Osteocyte (in vitro differentiated cells): ENCODE results near the gene PHF14. TPM values are rescaled to one million over a fixed set of nuclear protein-coding genes. Genes with fewer than 3 reads are reported as not detected.

Experiments
- DNase-seq: peaks from one replicate; pipeline ENCODE4 v3.0.0; 2021; ENCODE audit warnings: mixed read lengths; ENCODE audit not compliant: unreplicated experiment; ENCODE audit errors: extremely low spot score
- H3K27ac Mint-ChIP-seq: one replicate; pipeline ENCODE4 v1.8.0; 2021; ENCODE audit warnings: mild to moderate bottlenecking, mixed read lengths; ENCODE audit not compliant: unreplicated experiment
- H3K27me3 Mint-ChIP-seq: one replicate; pipeline ENCODE4 v1.8.0; 2021; ENCODE audit warnings: mixed read lengths; ENCODE audit not compliant: unreplicated experiment
- H3K36me3 Mint-ChIP-seq: one replicate; pipeline ENCODE4 v1.8.0; 2021; ENCODE audit warnings: mixed read lengths; ENCODE audit not compliant: unreplicated experiment
- H3K4me1 Mint-ChIP-seq: one replicate; pipeline ENCODE4 v1.8.0; 2021; ENCODE audit warnings: mixed read lengths; ENCODE audit not compliant: unreplicated experiment
- H3K4me3 Mint-ChIP-seq: one replicate; pipeline ENCODE4 v1.8.0; 2021; ENCODE audit warnings: mild to moderate bottlenecking, moderate library complexity, mixed read lengths; ENCODE audit not compliant: unreplicated experiment
- H3K9me3 Mint-ChIP-seq: one replicate; pipeline ENCODE4 v1.8.0; 2021; ENCODE audit warnings: mixed read lengths; ENCODE audit not compliant: unreplicated experiment
- total RNA-seq: library from RNA; stranded (reverse); gene quantifications from 2 replicates; pipeline ENCODE4 v1.2.1, GENCODE V29; 2021
- TF ChIP-seq, protein P1 (sequence below): fragments of 200-600 bp; sonication (generic); IDR thresholded peaks from 2 replicates; pipeline ENCODE4 v1.5.0; 2021; ENCODE audit warnings: antibody characterized with exemption, mild to moderate bottlenecking, moderate library complexity

PHF14 gene
- total RNA-seq, 1 donor from 2014 or later: 43.5 TPM

DNA sequence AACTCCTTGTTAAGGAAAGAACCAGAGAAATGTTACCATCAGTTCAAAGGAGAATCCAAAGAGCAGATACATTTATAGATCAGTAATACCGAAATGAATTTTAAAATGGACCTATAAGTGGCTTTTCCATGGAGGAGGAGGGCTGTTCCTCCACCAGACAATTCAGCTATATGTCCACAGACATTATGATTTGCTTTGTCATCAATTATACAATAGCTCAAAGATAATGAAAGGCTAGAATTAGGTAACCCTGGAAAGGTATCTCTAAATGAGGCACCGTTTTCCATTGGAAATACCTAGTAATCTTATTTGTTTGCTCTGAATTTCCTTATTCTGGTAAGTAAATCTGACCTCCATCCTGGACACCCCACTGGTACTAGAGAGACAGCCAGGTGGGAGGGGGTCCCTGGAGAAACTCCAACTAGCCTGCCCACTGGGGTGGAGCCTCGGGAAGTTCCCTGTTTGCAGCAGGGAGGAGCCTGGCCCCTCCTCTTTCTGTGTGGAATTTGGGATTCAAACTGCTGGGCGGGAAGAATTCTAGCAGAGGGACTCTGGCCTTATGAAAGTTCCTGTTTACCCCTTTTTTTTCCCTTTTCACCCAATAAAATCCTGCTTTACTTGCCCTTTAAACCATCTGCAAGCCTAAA is 218.0 kb downstream of the PHF14 start:
- no peak for DNase-seq
- Mint-ChIP-seq H3K36me3 (peaks cover 1% of the 10 kb centered on the region), H3K27me3 (no peaks in the 10 kb centered on the region), H3K4me1 (peaks cover 40% of the 10 kb centered on the region), H3K9me3 (peaks cover 13% of the 10 kb centered on the region), H3K4me3 (no peak overlapping the region), H3K27ac (no peak overlapping the region)
- TF ChIP-seq, protein P1, sequence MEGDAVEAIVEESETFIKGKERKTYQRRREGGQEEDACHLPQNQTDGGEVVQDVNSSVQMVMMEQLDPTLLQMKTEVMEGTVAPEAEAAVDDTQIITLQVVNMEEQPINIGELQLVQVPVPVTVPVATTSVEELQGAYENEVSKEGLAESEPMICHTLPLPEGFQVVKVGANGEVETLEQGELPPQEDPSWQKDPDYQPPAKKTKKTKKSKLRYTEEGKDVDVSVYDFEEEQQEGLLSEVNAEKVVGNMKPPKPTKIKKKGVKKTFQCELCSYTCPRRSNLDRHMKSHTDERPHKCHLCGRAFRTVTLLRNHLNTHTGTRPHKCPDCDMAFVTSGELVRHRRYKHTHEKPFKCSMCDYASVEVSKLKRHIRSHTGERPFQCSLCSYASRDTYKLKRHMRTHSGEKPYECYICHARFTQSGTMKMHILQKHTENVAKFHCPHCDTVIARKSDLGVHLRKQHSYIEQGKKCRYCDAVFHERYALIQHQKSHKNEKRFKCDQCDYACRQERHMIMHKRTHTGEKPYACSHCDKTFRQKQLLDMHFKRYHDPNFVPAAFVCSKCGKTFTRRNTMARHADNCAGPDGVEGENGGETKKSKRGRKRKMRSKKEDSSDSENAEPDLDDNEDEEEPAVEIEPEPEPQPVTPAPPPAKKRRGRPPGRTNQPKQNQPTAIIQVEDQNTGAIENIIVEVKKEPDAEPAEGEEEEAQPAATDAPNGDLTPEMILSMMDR: no peak

DNA sequence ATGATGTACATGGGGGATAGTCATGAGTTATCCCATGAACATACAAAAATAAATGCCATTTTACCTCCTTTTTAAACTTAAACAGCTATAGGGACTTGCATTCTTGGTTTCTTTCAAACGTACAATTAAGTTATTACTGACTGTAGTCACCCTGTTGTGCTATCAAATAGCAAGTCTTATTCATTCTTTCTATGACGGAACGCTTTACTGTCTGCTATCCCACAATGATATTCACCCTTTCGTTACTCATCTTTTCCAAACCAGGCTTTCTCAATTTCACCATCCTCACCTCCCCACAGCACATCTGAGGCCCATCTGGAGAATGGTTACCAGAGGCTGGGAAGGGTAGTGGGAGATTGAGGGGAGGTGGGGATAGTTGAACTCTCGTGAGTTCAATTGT is 218.8 kb downstream of the PHF14 start:
- H3K9me3 Mint-ChIP-seq: peaks cover 9% of the 10 kb centered on the region
- peak overlapping the region; percentile 85 for H3K27ac Mint-ChIP-seq
- H3K4me3 Mint-ChIP-seq: peak overlapping the region; percentile 20
- H3K4me1 Mint-ChIP-seq: peaks cover 40% of the 10 kb centered on the region
- no peak for DNase-seq
- peaks cover 1% of the 10 kb centered on the region for H3K36me3 Mint-ChIP-seq
- TF ChIP-seq, protein P1: no peak
- H3K27me3 Mint-ChIP-seq: no peaks in the 10 kb centered on the region

DNA sequence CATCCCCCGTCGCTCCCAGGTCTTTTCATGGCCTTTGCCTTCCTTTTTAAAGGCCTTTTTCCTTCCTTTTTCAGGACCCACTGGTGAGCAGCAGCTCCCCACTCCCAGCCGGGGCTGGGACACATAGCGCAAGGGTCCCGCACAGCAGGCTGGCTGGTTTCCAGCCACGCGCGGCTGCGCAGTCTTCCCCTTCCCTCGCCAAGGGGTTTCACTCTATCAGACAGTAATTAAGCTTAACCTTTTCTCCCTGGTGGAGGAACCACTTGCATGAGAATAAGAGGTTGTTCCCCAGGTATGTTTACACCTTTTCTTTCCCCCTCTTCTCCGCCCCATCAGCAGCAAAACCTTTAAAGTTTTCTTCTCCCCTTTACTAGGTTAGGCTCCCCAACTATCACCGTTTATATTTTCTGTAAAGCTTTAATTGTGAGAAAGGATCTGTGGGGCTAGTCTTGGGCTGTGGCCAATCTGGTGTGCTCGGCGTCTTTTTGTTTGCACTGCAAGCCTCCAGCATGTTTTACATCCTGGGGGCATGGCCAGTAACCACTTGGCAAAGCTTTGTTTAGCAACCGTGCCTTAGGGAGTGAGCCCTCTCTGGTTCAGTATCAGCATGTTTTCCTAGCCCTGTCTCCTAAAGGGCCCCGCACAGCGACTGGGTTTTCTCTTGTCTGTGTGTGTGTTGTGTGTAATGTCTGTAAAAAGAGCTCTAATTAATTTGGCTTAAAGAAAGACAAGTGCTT is 219.6 kb downstream of the PHF14 start:
- DNase-seq: no peak
- H3K27ac Mint-ChIP-seq: peak overlapping the region; percentile 68
- peak overlapping the region; percentile 22 for H3K4me3 Mint-ChIP-seq
- peaks cover 1% of the 10 kb centered on the region for H3K9me3 Mint-ChIP-seq
- TF ChIP-seq, protein P1: no peak
- peaks cover 1% of the 10 kb centered on the region for H3K36me3 Mint-ChIP-seq
- H3K4me1 Mint-ChIP-seq: peaks cover 40% of the 10 kb centered on the region
- no peaks in the 10 kb centered on the region for H3K27me3 Mint-ChIP-seq

DNA sequence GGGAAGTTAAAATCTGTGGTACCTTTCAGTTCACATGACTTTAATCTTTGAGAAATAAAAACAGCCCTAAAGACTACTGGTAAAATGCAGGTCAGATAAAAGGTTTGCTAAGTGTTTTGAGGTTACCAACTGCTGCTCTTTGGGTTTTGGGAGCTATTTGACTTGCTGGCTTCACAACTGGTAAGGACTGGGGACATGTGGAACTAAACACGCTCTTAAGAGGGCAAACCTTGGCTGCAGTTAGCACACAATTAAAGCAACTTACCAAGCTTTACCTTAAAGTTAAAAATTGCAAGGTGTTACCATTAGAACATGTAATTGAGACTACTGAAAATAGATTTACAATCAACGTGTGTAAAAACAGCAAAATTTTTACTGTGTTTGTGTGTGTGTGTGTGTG is 220.2 kb downstream of the PHF14 start:
- Mint-ChIP-seq H3K4me1 (peaks cover 40% of the 10 kb centered on the region), H3K27ac (peak overlapping the region; percentile 68), H3K27me3 (no peaks in the 10 kb centered on the region), H3K9me3 (no peaks in the 10 kb centered on the region), H3K36me3 (peaks cover 1% of the 10 kb centered on the region), H3K4me3 (no peak overlapping the region)
- TF ChIP-seq, protein P1: no peak
- no peak for DNase-seq

- H3K4me1 Mint-ChIP-seq: peaks cover 40% of the 10 kb centered on the region
- DNase-seq: no peak
- H3K36me3 Mint-ChIP-seq: no peaks in the 10 kb centered on the region
- H3K9me3 Mint-ChIP-seq: no peaks in the 10 kb centered on the region
- no peak overlapping the region for H3K4me3 Mint-ChIP-seq
- H3K27ac Mint-ChIP-seq: no peak overlapping the region
- no peaks in the 10 kb centered on the region for H3K27me3 Mint-ChIP-seq
- TF ChIP-seq, protein P1: no peak
Measured at GRCh38 chr7:11194492-11194891, 220.8 kb downstream of the PHF14 start.
